Suprapubic skin (tissue), 3 donors: Measurements from ENCODE around the gene CDSN.

Experiments used
- POLR2AphosphoS5 ChIP-seq, 3 donors: sonication (generic); formaldehyde crosslinking; IDR thresholded peaks; one replicate each; pipeline ENCODE4 v1.6.1; 2017; ENCODE audit warnings: antibody characterized with exemption in 3 of 3
- TF ChIP-seq, protein P1 (sequence below), 2 donors: fragments of 200-600 bp in 1 of 2; fragments of 450-650 bp in 1 of 2; sonication (generic) in 1 of 2; IDR thresholded peaks; one replicate each; pipeline ENCODE4 v1.5.1; 2016 to 2019; ENCODE audit warnings: antibody characterized with exemption in 2 of 2, mild to moderate bottlenecking in 1 of 2, moderate library complexity in 1 of 2

GRCh38 chr6:31135710-31136109, 15.5 kb upstream of the CDSN start:
- no peak for TF ChIP-seq POLR2AphosphoS5 (IDR thresholded peaks at IDR 0.05)
- TF ChIP-seq, protein P1, sequence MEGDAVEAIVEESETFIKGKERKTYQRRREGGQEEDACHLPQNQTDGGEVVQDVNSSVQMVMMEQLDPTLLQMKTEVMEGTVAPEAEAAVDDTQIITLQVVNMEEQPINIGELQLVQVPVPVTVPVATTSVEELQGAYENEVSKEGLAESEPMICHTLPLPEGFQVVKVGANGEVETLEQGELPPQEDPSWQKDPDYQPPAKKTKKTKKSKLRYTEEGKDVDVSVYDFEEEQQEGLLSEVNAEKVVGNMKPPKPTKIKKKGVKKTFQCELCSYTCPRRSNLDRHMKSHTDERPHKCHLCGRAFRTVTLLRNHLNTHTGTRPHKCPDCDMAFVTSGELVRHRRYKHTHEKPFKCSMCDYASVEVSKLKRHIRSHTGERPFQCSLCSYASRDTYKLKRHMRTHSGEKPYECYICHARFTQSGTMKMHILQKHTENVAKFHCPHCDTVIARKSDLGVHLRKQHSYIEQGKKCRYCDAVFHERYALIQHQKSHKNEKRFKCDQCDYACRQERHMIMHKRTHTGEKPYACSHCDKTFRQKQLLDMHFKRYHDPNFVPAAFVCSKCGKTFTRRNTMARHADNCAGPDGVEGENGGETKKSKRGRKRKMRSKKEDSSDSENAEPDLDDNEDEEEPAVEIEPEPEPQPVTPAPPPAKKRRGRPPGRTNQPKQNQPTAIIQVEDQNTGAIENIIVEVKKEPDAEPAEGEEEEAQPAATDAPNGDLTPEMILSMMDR (IDR thresholded peaks at IDR 0.05), result no peak
